Activated T-helper 9 cell treated with anti-CD3 and anti-CD28 coated beads, Interleukin-2, amount 50 U/mL, for 16 hours (primary cell): ENCODE results near the gene PLEK.
"Not testable (repeated sequence)": the region's sequence is repeated elsewhere in the genome, so short reads cannot be mapped to it uniquely, and the experiment has no call there.

ENCODE experiments used
- DNase-seq: peaks from one replicate; pipeline ENCODE4 v3.0.0-alpha.2; 2020; ENCODE audit warnings: low read depth

Gene PLEK

DNA sequence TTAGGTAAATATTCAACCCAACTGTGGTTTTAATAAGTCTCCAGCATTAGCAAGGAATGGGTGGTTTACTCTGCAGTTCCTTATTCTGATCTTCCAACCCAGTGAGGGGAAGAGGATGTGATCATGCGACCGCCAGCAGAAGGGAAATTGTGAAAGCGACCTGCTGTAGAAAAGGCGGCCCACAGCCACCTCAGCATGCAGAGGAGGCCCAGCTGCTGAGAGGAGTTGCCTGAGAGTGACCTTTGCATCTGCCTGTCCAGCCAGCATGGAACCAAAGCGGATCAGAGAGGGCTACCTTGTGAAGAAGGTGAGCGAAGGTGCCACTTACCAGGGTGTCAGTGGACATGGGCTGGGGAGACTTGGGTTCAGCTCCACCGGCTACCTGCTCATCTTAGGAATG lies at the start of gene PLEK:
Gene PLEK, plus strand, starts transcription at position 196 of the 400 bp plus-strand sequence. Its CDS starts 70 bp downstream, at position 266.
- DNase-seq = no peak

DNA sequence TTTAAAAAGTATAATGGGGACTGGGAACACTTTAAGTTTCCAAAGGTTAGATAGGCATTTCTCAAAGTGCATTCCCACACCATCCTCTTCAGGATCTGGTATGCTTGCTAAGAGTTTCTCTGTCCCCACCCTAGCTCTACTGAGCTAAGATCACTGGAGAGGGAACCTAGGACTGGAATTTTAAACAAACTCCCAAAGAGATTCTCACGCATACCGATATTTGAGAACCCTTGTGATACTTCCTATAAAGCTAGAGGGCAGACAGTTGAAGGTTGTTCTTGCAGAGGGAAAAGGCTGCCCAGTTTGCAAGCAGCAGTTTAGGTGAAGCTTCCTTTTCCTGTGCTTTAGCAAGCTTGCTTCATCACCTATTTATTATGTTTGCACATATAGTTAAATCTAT lies 49.0 kb upstream of the PLEK start:
- no peak for DNase-seq

GRCh38 chr2:68317971-68318913 lies 46.8 kb upstream of the PLEK start:
- DNase-seq = no peak

DNA sequence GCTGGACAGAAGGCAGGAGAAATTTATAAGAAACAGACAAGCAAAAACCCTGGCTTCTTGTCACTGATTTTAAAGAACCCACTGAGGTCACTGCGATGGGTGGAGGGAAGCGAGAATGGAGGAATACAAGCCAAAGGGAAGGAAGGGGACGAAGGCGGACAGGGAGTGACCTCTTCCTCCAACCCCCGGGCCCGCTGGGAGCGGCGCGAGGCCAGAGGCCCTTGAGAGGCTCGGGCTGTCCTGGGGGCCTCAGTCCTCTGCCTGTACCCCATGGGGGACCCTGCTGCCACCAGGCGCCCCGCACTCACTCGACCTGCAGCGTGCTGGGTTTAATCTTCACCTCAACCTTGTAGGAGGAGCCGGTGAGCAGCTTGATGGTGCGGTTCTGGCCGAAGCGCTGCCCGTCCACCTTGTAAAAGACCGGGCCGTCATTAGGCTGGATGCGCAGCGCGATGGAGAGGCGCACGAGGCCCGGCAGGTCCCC lies 46.1 kb upstream of the PLEK start:
- no peak for DNase-seq

DNA sequence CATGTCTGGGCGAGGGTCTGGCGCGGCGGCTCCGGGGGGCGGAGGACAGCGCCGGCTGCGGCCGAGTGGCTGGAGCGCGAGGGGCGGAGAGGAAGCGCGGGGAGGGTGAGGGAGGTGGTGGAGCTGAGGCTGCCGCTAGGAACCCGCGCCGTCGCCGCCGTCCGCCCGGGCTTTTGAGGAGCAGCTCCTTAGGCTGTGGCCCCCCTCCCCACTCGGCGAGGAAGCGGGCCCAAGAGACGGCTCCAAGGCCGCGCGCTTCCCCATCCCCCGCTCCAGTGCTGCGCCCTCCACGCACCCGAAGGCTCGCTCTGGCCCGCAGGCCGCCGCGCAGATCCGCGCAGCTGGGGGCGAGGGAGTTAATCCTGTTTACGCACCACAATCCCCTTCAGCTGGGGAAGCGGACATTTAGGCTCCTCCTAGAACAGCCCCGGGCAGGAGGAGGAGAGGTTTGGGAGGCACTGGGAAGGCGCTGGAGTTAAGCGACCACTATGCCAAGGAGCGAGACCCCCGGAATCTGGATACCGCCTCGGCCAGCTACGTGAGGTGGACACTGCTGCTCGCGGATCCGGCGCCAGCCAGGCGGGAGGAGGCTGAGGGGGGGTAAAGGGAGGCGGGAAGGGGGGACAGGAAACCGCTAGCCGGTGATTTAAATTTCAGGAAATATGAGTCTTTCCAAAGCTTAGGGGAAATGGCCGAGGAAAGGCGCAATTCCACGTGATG lies 45.5 kb upstream of the PLEK start, which contains the start of gene CNRIP1:
Gene CNRIP1, minus strand, starts transcription at position 552 of the 720 bp plus-strand sequence. Its CDS starts 549 bp downstream, at position 3.
- no peak for DNase-seq

GRCh38 chr2:68320118-68320641 lies 44.9 kb upstream of the PLEK start:
- no peak for DNase-seq

GRCh38 chr2:68325056-68325455 lies 40.0 kb upstream of the PLEK start:
- DNase-seq = no peak

DNA sequence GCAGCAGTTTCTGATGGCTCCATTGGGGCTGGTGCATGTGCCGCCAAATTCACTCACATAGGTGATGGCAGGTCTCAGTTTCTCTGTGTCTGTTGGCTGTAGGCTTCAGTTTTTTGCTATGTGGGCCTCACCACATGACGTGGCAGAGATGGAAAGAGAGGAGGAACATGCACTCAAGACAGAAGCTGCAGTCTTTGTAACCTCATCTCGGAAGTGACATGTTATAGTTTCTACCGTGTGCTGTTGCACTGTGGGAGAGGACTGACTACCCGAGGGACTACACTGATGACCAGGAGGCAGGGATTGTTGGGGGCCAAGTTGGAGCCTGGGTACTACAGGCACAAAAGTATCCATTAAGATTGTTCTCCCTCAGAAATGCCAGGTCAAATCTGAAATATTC lies 36.2 kb upstream of the PLEK start:
- no peak for DNase-seq

- DNase-seq = no peak
Observed at GRCh38 chr2:68330691-68331090, 34.4 kb upstream of the PLEK start.

DNA sequence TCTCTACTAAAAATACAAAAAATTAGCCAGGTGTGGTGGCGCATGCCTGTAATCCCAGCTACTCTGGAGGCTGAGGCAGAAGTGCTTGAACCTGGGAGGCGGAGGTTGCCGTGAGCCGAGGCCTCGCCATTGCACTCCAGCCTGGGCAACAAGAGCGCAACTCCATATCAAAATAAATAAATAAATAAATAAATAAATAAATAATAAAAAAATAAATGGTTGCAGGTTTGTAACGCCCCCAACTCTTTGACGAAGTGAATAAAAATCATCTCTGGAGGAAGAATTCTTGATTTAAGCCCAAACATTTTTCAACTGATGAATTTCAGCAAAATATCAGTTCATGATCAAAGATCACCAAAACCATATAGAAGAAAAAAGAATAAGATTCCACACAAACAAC lies 32.1 kb upstream of the PLEK start:
- no peak for DNase-seq

GRCh38 chr2:68333931-68334330 lies 31.2 kb upstream of the PLEK start:
- DNase-seq = no peak

GRCh38 chr2:68336192-68336591 lies 28.9 kb upstream of the PLEK start:
- no peak for DNase-seq

DNA sequence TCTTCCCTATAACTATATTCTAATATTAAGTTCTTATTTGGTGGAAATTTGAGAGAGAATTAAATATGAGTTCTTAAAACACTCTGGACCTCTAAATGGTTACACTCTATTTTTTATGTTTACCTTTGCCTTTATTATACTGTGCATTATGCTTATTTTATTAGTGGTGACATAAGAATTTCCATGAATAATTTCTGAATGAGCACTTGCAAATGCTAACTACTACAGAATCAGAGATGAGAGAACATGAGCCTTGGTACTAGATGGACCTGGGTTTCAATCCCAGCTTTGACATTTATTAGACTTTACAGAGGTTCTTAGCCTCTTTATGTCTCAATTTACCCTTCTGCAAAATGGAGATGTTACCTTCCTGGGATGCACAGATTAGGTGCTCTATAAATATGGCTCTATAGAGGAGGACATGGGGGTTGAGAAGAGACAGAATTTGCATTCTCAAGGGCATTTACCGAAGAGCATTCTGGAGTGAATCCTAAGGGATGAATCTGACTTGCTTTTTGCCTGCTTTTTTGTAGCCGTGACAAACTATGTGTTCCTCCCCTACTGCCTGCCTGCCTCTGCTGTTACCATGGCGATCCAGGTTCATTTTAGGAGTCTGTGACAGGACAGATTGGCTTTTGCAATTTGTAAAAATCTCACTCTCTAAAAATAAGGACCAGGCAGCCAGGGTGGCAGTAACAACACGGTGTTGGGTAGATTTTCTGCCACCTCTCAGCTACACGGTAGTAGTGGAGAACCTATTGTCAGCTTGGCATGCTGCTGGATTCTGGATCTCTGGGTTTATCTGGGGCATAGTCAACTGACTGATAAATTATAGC lies 24.6 kb upstream of the PLEK start:
- no peak for DNase-seq

DNA sequence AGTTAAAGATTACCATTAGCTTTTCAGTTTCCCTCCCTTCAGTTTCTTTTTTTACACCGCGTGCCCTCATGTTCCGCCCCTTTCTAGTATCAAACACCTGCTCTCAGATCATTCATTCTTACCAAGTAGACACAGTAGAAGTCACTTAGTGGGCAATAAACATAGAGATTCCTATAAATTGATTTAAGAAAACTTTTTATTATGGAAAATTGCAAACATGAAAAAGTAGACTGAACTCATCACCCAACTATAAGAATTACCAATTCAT lies 24.1 kb upstream of the PLEK start:
- DNase-seq = no peak

GRCh38 chr2:68341583-68341982 lies 23.5 kb upstream of the PLEK start:
- no peak for DNase-seq

DNA sequence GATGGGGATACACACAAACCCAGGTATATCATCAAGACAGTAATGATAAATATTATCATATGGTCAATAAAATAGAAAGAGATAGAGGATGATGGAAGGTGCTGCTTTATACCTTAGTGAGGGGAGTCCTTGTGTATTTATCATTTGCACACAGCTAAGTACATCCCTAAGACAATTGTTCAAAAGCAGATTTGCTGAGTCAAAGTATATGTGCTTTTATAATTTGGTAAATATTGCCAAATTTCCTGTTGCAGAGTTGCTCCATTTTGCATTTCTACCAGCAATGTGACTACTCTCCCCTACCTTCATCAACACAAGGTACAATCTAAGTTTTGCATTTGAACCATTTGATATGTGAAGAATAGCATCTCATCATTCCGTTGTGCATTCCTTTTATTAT lies 22.6 kb upstream of the PLEK start:
- DNase-seq = no peak

DNA sequence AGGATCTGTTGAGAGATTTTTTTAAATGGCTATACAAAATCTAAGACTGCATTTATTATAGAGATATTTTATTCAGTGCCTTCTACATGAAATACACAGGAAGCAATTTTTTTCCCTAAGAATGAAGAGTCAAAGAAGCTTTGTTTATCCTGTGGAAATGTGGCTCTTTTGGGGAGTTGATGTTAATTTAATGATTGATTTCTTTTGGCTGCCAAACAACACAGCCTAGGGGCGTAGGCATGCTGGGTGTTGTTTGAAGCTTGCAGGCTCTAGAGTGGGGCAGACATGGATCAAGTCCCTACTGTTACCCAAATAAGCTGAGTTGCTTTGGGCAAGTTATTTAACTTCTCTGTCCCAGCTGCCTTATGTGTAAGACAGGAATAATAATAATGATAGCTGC lies 21.1 kb upstream of the PLEK start:
- no peak for DNase-seq

DNA sequence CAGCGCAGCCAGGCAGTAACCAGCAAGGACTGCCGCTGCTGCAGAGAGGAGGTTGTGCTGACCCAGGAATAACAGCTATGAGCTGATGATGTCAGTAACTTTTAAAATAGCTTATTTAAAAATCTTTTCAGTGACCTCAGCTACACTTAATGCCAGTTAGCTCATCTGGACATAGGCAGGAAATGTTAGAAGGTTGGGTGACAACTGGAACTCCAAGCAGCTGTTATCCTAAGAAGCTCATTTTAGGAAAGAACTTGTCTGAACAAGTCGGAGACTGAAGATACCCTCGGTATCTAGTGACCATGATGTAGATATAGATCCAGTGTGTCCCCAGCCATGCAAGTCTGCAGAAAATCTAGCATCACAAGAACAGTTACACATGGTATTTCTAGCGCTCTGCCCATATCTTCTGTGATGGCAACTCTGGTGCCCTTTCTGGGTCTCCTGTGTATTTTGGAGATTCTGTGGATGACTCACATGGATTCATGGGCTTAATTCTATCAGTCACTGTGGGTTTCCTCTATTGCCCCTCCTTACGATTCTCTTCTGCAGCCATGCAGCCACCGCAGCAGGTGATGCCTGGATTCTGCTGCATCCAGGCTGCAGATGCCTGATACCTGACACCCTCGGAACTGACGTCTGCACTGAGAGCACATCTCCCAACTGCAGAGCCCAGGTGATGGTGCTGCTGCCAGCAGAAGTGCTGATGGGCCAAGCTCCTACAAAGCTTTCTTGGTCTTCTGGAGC lies 19.8 kb upstream of the PLEK start:
- no peak for DNase-seq

GRCh38 chr2:68349091-68349490 lies 16.0 kb upstream of the PLEK start:
- DNase-seq = not testable (repeated sequence)

GRCh38 chr2:68351997-68352396 lies 13.1 kb upstream of the PLEK start:
- no peak for DNase-seq

DNA sequence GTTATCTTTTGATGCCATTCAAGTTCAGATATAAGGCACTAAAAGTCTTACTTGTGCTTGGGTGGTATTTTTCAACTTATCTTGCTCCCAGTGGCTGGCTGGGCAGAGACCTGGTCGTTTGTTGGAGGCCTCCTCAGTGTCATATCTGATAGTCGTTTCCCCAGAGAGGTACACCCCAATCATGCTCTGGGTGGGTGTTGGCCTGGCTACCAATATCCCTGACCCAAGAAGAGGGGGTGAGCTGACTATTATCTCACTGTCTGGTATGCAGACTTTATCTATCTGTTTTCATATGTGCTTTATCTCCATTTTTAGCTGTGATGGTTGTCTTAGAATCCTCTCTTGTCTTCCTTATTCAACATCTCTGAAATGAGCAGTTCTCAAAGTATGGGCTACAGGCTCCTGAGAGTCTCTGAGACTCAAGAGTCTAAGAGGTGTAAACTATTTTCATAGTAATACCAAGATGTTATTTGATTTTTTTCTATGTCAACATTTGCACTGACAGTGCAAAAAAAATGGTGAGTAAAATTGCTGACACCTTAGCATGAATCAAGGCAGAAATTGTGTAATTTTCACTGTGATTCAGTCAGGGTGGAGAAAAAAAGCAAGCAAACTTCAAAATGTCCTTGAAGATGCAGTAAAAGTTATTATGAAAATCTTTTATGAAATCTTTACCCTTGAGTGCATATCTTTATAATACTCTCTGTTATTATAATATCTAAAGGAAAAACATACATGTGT lies 12.3 kb upstream of the PLEK start:
- DNase-seq = no peak
